ENCODE data around the gene PCLO. TPM values are rescaled to one million over a fixed set of nuclear protein-coding genes. Genes with fewer than 3 reads are reported as not detected.

The PCLO gene
- total RNA-seq, 1 experiment from 2014 or later: 3.0 TPM

- TF ChIP-seq STAT6 (CRISPR knock-in tag; conservative IDR thresholded peaks at IDR 0.05; ENCODE audit: low read depth): peak; percentile 90; the same call in 1 of the 2 replicates
- TF ChIP-seq HMGXB4 (CRISPR knock-in tag; IDR thresholded peaks at IDR 0.05): peak; percentile 93; the same call in 1 of the 2 replicates
- TF ChIP-seq NFYB (CRISPR knock-in tag; conservative IDR thresholded peaks at IDR 0.05; ENCODE audit: low read depth): no peak; the same call in 1 of the 2 replicates
- no peak for TF ChIP-seq PRDM15 (CRISPR knock-in tag; IDR thresholded peaks at IDR 0.05)
- peak; percentile 84 for TF ChIP-seq USF2 (CRISPR knock-in tag; IDR thresholded peaks at IDR 0.05)
- TF ChIP-seq CREM (CRISPR knock-in tag; IDR thresholded peaks at IDR 0.05): peak; percentile 69; the same call in 1 of the 2 replicates
- TF ChIP-seq TEAD1 (CRISPR knock-in tag; IDR thresholded peaks at IDR 0.05): peak; percentile 91
- TF ChIP-seq ATF1 (CRISPR knock-in tag; IDR thresholded peaks at IDR 0.05): 0 out of 2 replicates have a peak, but pooled peaks have one; percentile 67
- TF ChIP-seq ZBTB43 (CRISPR knock-in tag; IDR thresholded peaks at IDR 0.05): peak; percentile 43; the same call in 1 of the 2 replicates
- TF ChIP-seq SMAD3 (CRISPR knock-in tag; IDR thresholded peaks at IDR 0.05; ENCODE audit: borderline replicate concordance): peak; percentile 91; the same call in 1 of the 2 replicates
- peak; percentile 63; the same call in 1 of the 2 replicates for TF ChIP-seq NFE2L1 (CRISPR knock-in tag; IDR thresholded peaks at IDR 0.05)
- TF ChIP-seq ARID4B (CRISPR knock-in tag; IDR thresholded peaks at IDR 0.05; ENCODE audit: borderline replicate concordance): peak; percentile 96
- 0 out of 2 replicates have a peak, but pooled peaks have one; percentile 45 for TF ChIP-seq E2F5 (CRISPR knock-in tag; IDR thresholded peaks at IDR 0.05)
Observed at GRCh38 chr7:83162402-83163256, at the start of gene PCLO (continued).

All from WTC11 (cell line).